ENCODE measurements around the gene ELMO1. TPM values are rescaled to one million over a fixed set of nuclear protein-coding genes. Genes with fewer than 3 reads are reported as not detected.

The ELMO1 gene
- total and polyA plus RNA-seq, 8 donors, result 18.2 to 55.3 (median 45.6) TPM

GRCh38 chr7:37315772-37316715, 132.6 kb downstream of the ELMO1 start:
- no peaks in the 10 kb centered on the region for H3K36me3 ChIP-seq
- DNase-seq, result peak in 2 of 4 donors; percentile 58 to 64
- H3K4me3 ChIP-seq, result no peak overlapping the region
- no peak for TF ChIP-seq CTCF (IDR thresholded peaks at IDR 0.05)
- H3K27me3 ChIP-seq, result no peaks in the 10 kb centered on the region
- intact Hi-C loops (cut with DNase I), result no loop called here
- no peaks in the 10 kb centered on the region for H3K9me3 ChIP-seq
- H3K27ac ChIP-seq, result peak overlapping the region; percentile 45 to 68
- peaks cover 1 to 54% of the 10 kb centered on the region in 2 donors for H3K4me1 ChIP-seq
- peak; percentile 47 for ATAC-seq

GRCh38 chr7:37312608-37313007, 136.1 kb downstream of the ELMO1 start:
- Histone ChIP-seq H3K9me3 (no peaks in the 10 kb centered on the region), H3K4me1 (peaks cover 5 to 56% of the 10 kb centered on the region in 2 donors), H3K27me3 (no peaks in the 10 kb centered on the region), H3K4me3 (no peak overlapping the region), H3K36me3 (no peaks in the 10 kb centered on the region), H3K27ac (peak overlapping the region in 1 of 2 donors; percentile 87)
- intact Hi-C loops (cut with DNase I), result no loop called here
- no peak for TF ChIP-seq CTCF (IDR thresholded peaks at IDR 0.05)
- ATAC-seq (no peak), DNase-seq (no peak)

GRCh38 chr7:37311355-37311754, 137.3 kb downstream of the ELMO1 start:
- peaks cover 5 to 48% of the 10 kb centered on the region in 2 donors for H3K4me1 ChIP-seq
- no peaks in the 10 kb centered on the region for H3K9me3 ChIP-seq
- H3K27ac ChIP-seq, result peak overlapping the region; percentile 29 to 87
- H3K36me3 ChIP-seq, result no peaks in the 10 kb centered on the region
- TF ChIP-seq CTCF (IDR thresholded peaks at IDR 0.05), result no peak
- intact Hi-C loops (cut with DNase I), result no loop called here
- DNase-seq (peak in 1 of 4 donors; percentile 25), ATAC-seq (peak; percentile 69)
- H3K27me3 ChIP-seq, result no peaks in the 10 kb centered on the region
- H3K4me3 ChIP-seq, result no peak overlapping the region

GRCh38 chr7:37310327-37311080, 138.2 kb downstream of the ELMO1 start:
- Histone ChIP-seq H3K4me1 (peaks cover 5 to 40% of the 10 kb centered on the region in 2 donors), H3K27ac (peak overlapping the region; percentile 29 to 87), H3K27me3 (no peaks in the 10 kb centered on the region), H3K36me3 (no peaks in the 10 kb centered on the region), H3K4me3 (no peak overlapping the region), H3K9me3 (no peaks in the 10 kb centered on the region)
- DNase-seq (no peak), ATAC-seq (peak; percentile 65)
- no peak for TF ChIP-seq CTCF (IDR thresholded peaks at IDR 0.05)
- intact Hi-C loops (cut with DNase I), result no loop called here

GRCh38 chr7:37309493-37309892, 139.2 kb downstream of the ELMO1 start:
- peaks cover 5 to 32% of the 10 kb centered on the region in 2 donors for H3K4me1 ChIP-seq
- H3K36me3 ChIP-seq, result no peaks in the 10 kb centered on the region
- no peaks in the 10 kb centered on the region for H3K9me3 ChIP-seq
- DNase-seq (no peak), ATAC-seq (no peak)
- no peaks in the 10 kb centered on the region for H3K27me3 ChIP-seq
- H3K27ac ChIP-seq, result peak overlapping the region in 1 of 2 donors; percentile 87
- no peak for TF ChIP-seq CTCF (IDR thresholded peaks at IDR 0.05)
- H3K4me3 ChIP-seq, result no peak overlapping the region
- intact Hi-C loops (cut with DNase I), result no loop called here

Measured in left lung (tissue), 10 donors.